Limb (tissue), 2 donors: ENCODE data around the gene ANAPC16.
A peak's percentile ranks its signal among the peaks of the same experiment; 100 is the strongest.
"Not testable (repeated sequence)": the region's sequence is repeated elsewhere in the genome, so short reads cannot be mapped to it uniquely, and the experiment has no call there.

Experiments used
- DNase-seq, 2 donors: peaks; one replicate each; pipeline ENCODE4 v3.0.0-alpha.2; 2016; ENCODE audit errors: extremely low spot score in 2 of 2

The ANAPC16 gene

GRCh38 chr10:72263613-72264241, 47.9 kb downstream of the ANAPC16 start:
- DNase-seq: no peak

GRCh38 chr10:72264536-72264935, 48.7 kb downstream of the ANAPC16 start:
- no peak for DNase-seq

GRCh38 chr10:72265508-72265907, 49.7 kb downstream of the ANAPC16 start:
- DNase-seq: no peak

- DNase-seq: no peak
These were observed 50.4 kb downstream of the ANAPC16 start for GRCh38 chr10:72265990-72266865.

- DNase-seq: no peak
These were observed 51.6 kb downstream of the ANAPC16 start for GRCh38 chr10:72267381-72267780.

GRCh38 chr10:72267819-72268399, 52.1 kb downstream of the ANAPC16 start:
- no peak for DNase-seq

GRCh38 chr10:72268475-72269200, 52.8 kb downstream of the ANAPC16 start:
- not testable (repeated sequence) for DNase-seq

GRCh38 chr10:72270607-72271281, 54.9 kb downstream of the ANAPC16 start:
- DNase-seq: no peak

DNA sequence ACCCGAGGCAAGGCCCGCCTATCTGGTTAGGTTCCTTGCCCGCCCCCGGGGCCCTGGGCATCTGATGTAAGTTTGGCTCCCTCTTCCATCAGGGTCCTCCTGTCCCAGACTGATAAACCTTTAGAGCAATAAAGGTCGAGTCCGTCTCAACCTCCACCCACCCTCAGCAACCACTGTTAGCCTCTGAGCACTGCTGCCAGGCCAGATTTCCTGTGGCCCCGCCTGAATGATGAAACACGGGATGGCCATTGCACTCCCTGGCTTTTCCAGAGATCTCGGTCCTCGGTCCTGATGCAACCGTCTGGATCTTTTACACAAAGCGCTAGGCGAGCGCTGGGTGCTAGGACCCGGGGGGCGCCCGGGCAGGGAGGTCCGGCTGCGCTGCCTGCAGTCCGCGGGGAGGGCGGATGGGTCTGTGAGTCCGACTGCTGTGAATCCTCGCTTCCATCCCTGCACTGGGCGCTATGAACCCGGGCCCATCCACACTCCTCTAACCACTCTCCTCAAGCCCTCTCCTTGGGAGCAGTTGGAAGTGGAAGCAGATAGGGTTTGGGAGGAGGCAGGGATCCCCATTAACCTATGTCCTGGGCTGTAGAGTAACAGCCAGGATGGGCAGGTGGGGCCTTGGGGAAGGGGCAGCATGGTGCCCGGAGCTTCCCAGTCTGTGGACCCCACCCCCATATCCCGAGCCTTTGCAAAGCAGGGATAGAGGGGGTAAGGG, 57.0 kb downstream of the ANAPC16 start:
- peak; percentile 85 to 89 for DNase-seq

DNA sequence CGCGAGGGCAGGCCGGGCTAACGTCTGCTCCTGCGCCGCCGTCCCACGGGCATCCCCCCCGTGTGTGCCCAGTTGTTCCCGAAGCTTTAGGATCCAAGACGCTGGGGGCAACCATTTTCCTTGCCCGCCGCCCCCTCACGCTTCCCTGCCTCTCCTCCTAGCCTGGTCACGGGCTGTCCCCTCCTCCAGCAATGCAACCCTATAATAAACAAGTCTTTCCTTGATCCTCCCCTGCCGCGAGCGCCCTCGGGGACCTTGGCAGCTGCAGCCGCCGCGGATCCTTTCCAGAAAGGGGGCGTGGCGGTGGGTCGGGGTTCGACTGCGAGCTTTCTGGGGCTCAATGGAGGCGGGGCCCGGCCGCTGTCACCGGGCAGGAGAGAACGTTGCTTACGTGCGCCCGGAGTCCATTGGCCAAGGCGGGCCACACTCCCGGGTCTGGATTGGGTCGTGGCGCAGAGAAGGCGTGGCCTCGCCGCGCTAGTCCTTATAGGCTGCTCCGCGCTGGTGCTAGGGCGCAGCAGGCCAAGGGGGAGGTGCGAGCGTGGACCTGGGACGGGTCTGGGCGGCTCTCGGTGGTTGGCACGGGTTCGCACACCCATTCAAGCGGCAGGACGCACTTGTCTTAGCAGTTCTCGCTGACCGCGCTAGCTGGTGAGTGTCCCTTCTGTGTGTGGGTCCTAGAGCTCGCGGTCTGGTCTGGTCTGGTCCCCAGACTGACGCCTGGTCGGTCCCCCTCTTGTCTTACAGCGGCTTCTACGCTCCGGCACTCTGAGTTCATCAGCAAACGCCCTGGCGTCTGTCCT, 57.8 kb downstream of the ANAPC16 start, which contains the start of gene DDIT4:
DDIT4 (plus strand) TSS at position 515 of the 803 bp plus-strand sequence. CDS start 293 bp downstream, outside the sequence.
- DNase-seq: peak; percentile 98 to 99

GRCh38 chr10:72274213-72274729, 58.5 kb downstream of the ANAPC16 start:
- DNase-seq: no peak

DNA sequence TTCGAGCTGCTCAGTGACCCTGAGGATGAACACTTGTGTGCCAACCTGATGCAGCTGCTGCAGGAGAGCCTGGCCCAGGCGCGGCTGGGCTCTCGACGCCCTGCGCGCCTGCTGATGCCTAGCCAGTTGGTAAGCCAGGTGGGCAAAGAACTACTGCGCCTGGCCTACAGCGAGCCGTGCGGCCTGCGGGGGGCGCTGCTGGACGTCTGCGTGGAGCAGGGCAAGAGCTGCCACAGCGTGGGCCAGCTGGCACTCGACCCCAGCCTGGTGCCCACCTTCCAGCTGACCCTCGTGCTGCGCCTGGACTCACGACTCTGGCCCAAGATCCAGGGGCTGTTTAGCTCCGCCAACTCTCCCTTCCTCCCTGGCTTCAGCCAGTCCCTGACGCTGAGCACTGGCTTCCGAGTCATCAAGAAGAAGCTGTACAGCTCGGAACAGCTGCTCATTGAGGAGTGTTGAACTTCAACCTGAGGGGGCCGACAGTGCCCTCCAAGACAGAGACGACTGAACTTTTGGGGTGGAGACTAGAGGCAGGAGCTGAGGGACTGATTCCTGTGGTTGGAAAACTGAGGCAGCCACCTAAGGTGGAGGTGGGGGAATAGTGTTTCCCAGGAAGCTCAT, 59.0 kb downstream of the ANAPC16 start:
- peak in 1 of 2 donors; percentile 84 for DNase-seq

DNA sequence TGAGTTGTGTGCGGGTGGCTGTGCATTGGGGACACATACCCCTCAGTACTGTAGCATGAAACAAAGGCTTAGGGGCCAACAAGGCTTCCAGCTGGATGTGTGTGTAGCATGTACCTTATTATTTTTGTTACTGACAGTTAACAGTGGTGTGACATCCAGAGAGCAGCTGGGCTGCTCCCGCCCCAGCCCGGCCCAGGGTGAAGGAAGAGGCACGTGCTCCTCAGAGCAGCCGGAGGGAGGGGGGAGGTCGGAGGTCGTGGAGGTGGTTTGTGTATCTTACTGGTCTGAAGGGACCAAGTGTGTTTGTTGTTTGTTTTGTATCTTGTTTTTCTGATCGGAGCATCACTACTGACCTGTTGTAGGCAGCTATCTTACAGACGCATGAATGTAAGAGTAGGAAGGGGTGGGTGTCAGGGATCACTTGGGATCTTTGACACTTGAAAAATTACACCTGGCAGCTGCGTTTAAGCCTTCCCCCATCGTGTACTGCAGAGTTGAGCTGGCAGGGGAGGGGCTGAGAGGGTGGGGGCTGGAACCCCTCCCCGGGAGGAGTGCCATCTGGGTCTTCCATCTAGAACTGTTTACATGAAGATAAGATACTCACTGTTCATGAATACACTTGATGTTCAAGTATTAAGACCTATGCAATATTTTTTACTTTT, 59.7 kb downstream of the ANAPC16 start:
- peak in 1 of 2 donors; percentile 55 for DNase-seq

DNA sequence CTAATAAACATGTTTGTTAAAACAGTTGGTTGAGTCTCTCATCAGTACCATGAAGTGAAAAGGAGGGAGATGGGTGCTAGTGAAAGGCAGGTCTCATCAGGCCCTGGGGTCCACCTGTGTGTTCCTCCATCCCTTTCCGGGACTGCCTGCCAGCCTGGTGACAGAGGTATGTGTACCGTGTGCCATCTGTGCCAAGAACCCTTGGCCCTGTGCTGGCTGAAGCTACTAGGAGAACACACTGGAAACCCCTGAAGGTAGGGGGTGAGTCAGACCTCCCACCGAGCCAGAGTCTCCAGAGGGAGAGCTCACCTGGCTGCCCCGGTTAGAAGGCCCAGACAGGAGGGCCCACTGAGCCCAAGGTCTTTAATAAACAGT, 60.2 kb downstream of the ANAPC16 start:
- DNase-seq: no peak

DNA sequence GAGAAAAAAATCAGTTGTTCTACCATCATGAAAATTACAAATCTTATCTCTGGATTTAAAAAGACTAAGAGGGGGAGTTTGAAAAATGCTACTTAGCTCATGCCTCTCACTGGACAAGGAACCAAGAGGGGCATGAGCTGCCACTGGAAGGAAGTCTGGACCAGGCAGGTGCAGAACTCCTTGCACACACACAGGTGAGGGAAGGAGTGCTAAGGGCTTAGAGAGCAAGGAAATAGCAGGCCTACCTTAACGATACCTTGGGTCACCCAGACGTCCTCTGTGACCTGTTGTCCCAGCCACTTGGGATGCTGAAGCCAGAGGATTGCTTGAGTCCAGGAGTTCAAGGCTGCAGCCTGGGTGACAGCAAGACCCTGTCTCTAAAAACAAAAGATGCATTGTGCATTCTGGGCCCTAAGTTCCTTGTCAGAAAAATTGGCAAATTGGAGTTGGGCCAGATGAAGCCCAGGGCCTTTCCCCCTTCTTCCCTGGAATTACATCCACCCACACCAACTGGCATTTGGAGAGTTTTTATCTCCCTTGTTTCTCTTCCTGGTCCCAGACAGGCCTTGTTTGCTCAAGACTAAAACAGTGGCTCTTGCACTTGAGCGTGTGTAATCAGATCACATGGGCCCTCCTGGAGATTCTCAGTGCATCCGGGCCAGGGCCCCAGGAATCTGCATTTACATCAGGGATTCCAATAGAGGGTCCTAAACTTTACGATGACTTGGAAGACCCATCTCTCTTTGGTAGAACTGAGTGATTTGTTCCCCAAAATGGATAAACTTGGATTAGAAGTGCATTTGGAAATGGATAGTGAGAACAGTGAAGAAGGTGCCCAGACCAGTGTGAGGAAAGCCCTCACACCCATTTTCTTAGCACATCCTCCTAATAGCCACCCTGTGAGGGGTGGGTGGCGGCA, 60.9 kb downstream of the ANAPC16 start:
- DNase-seq: no peak

DNA sequence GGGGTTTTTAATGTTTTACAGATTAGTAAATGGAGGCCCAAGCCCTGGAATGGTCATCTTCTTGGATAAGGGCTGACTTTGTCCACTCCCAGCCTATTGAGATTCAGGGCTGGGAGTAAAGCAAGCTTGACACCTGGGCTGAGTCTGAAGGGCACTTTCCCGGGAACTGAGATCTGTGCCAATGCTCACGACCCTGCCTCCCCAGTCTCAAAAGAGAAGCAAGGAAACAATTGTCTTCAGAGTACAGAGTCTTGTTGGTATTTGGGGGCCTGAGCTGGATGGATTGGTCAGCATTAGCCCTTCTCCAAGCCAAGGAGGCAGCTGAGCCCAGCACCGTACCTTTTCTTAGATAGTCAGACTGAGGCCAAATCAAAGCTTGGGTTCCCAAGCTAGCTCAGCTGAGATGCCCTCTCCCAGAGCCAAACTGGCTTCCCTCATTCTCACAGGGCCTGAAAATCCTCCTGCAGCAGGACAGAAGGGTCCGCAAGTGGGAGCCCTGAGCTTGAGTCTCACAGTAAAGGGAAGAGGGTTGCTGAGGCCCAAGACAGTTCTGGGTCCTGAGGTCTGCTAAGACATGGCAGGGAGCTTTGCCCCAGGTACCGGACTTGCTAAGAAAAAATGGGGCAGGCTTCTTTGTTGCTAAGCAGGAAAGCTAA, 61.7 kb downstream of the ANAPC16 start:
- DNase-seq: no peak
